GM21526 (cell line): ENCODE measurements around the gene SSR2.
"Not testable (repeated sequence)": the region's sequence is repeated elsewhere in the genome, so short reads cannot be mapped to it uniquely, and the experiment has no call there.

Experiments used
- ATAC-seq: cut with Tn5 transposase; IDR thresholded peaks from one replicate; pipeline ENCODE4 v1.9.1; 2021; ENCODE audit warnings: moderate library complexity; ENCODE audit not compliant: unreplicated experiment, low FRiP score

Gene SSR2

GRCh38 chr1:155999964-156000363, 20.8 kb downstream of the SSR2 start:
- no peak for ATAC-seq

DNA sequence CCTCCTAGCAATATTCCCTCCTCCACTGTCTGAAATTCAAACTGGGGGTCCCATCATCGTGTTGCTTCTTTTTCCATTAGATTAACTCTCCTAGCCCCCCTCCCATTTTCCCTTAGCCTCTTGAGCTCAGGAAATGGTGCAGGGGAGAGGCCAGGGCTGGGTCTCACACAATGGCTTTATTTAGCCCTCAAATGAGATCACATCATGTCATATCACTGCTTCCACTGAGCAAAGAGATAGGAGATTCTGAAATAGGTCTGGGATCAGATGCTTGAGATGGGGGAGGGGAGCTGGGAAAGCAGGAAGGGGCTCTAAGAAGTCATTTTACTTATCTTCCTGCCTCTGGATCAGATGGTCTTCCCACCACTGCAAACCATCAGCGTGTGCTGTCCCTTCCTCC, 24.6 kb downstream of the SSR2 start:
- ATAC-seq, result no peak

- no peak for ATAC-seq
Observed at GRCh38 chr1:155993595-155993994, 27.2 kb downstream of the SSR2 start.

DNA sequence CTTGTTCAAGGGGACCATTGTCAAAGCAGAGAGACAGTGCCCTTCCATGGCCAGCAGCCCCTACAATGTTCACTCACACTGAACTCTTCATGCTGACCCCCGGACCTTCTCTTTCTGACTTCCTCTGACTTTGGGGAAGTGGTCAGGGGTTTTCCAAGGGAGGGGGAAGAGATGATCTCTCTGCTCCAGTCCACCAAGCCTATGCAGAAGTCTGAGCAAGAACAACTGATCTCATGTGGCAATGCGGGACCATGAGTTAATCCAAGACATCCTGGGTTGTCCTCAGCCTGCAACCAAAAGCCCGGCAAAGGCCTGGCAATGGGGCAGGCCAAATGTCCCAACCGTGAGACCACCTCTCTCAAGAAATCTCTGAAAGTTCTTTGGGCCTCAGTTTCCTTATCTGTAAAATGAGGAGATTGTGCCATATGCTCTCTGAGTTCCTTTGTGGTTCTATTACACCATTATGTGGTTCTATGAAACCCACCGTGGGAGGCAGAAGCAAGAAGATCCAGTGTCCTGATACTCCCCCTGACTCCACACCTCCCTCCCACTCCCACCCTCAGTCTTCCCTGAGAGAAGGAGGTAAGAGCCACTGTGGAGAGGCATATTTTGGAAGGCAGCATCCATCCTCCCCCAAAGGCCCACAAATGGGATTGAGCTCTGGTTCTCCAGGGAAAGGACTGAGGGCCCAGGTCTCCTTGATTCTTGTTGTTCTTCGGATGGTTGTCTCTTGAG, 30.6 kb downstream of the SSR2 start:
- no peak for ATAC-seq

DNA sequence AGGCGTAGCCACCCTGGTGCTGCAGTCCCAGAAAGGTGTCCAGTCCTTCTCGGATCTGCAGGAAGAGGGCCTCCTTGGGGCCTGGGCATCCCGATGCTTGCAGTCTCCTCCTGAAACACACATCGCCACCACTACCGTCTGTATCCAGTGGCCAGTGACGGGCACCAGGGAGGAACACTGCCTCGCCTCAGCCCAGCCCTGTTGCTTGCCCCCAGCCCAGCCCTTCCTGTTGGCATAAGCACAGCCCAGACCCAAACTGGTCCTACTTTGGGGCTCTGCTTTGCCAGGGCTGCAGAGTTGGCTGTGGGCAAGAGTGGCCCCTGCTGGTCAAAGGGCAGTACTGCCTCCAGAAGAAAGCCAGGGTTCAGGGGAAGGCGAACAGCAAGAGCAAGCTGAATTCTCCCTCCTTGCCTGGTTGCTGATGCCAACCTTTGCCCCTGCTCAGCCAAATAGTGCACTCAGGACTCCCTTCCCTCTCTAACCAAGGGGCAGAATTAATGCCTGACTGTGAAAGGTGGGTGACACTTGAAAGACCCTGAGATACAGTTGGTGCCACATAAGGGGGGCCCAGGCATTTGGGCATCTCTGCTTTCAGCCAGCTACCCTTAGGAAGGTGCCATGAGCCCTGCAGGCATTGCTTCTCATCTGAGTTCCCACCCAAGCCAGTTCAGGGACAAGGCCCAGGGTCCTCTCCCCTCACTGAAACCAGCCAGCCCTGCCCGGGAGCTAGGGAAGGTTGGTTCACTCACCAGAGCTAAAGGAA, 31.3 kb downstream of the SSR2 start:
- ATAC-seq, result no peak

- ATAC-seq, result not testable (repeated sequence)
Observed at GRCh38 chr1:155984903-155985645, 35.7 kb downstream of the SSR2 start.

DNA sequence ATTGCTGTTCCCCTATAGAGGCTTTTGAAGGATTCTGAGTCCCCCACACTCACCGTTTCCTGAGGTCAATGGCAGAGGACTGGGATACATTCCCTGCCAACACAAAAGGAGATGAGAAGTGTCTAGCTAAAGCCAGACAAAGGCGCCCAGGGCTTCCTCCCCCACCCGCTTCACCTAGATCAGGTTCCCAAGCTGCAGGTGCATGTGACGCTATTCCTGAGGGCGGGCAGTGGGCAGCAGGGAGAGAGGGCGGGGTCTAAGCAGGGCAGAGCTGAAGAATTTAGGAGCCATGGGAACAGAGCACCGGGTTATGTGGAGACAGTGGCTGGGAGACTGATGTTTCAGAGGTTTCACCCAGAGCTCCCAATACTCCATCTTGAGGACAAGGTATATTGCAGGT, 36.4 kb downstream of the SSR2 start:
- ATAC-seq, result no peak

GRCh38 chr1:155983191-155984024, 37.3 kb downstream of the SSR2 start:
- no peak for ATAC-seq

GRCh38 chr1:155982106-155982505, 38.6 kb downstream of the SSR2 start:
- no peak for ATAC-seq

DNA sequence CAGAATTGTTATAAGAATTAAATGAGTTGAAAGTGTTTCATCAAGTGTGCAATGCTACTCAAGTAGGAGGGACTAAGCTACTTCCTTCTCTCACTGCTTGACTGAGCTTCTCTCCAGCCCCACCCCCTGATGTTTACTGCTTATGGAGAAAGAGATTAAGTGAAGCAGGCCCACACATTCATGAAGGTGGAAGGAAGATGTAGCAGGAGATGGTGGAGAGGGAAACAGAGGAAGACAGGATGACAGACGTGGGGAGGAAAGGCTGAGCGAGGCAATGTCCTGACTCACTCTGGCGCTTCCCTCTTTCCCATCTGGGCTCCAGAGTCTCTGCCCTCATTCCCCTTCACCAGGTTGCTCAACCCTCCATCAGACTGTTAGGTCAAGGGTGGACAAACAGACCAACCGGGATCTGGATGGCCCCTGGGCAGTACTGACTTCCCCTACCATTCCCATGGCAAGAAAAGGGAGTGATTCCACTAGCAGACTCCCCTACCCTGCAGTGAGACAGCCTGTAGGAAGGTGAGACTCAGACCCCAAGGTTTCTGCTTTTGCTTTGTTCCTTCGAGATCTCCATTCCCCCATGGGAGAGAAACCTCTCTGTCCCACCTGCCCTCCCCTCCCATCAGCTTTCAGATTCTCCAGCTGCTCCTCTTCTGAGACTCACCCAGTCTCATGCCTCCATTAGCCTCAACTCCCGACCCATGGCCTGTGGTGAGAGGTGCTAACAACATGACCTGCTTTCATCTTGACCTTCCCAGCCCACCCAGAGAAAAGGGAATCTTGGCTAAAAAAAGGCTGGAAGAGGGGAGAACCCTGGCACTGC, 39.3 kb downstream of the SSR2 start:
- no peak for ATAC-seq

- ATAC-seq, result no peak
Observed at GRCh38 chr1:155979597-155980343, 41.0 kb downstream of the SSR2 start.

DNA sequence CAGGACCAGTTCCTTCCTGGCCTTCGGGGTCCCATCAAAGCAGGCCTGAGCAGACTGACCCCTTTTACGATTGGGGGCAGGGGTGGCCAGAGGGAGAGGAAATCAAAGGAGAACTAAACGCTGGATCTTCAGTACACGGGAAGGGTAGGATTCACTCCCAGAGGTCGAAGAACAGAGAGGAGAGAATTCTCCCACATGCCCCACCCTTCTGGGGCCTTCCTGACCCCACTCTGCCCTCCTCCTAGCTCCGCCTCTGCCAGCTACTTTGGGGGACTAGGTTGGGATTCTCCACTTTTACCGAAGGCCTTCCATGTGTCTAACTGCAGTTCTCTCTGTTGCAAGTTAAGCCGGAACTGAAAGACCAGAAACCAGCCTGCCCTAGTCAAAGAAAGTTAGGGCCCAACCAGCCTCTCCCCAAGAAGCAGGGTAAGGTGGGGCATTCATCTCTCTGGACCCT, 41.8 kb downstream of the SSR2 start:
- ATAC-seq, result no peak

- ATAC-seq, result peak; percentile 40
Observed at GRCh38 chr1:155978325-155978972, 42.3 kb downstream of the SSR2 start, which contains the start of gene ARHGEF2. TSS of gene ARHGEF2 (minus strand) at chr1:155978547. CDS start at chr1:155978427, 120 bp downstream.

DNA sequence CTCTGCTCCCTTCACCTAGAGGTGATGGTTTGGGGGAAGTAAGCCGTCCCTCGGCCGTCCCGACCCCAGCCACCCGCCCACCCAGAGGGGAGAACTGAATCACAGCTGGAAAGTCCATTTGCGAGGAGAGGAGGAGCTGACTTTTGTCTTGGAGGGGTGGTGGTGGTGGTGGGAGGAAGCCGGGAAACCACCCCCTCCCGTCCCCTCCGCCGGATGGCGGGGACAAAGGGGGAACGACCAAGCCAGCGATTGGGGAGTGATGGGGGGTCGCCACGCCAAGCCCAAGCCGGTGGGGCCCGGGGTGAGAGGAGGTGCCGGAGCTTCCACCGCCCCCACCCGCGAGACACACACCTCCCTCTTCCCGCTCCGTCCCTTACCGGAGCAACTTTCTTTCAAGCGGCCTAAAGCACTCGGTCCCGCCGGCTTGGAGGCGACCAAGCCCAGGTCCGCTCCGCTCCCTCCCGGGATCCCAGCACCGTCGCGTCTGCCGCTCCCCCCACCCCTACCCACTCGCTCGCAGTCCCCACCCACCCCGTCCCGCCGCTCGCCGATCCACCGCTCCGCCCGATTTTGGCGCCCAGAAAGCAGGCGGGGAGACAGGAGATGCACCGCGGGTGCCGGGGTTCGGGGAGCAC, 42.9 kb downstream of the SSR2 start:
- no peak for ATAC-seq

- ATAC-seq, result no peak
Observed at GRCh38 chr1:155976913-155977689, 43.6 kb downstream of the SSR2 start.

DNA sequence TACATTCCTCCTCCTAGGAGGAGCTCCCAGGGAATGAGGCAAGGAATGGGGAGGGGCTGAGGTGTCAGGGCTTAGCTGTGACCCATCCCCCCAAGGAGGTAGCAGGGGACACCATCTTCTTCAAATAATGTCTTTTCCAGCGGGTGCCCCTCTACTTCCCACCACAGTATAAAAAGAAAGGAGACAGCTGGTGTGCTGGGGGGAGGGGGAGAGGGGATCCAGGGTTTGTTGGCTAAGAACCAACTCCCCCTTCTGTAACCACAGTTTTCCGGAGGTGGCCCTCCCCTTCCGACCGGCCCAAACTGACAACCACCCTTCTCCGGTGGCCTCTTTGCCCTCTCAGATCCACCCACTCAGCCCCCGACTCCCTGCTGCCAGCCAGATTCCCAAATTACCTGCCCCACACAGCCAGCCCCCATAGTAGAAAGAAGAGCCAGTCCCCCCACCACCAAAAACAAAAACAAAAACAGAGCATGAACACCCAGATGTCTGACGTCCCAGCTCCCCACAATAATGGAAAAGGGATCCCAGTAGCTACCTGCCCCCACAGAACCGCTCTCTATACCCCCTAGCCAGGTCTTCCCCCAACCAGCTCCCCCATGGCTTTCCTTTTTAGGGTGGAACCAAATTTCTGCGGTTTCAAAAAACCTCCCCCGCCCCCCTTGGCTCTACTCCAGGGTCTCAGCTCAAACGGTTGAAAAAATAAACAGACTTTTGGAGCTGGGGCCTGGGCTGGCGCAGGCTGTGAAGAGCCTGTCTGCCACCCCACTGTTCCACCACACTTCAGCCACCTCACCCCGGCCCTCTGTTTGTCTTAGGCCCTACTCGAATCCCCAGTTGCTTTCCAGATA, 44.5 kb downstream of the SSR2 start:
- ATAC-seq, result no peak
